Measurements from ENCODE around the gene GSG1.

The GSG1 gene

GRCh38 chr12:13103391-13104033 is at the start of gene GSG1:
Gene GSG1 (minus strand): TSS chr12:13103667. CDS start chr12:13103512, 155 bp downstream.
- DNase-seq: no peak

DNA sequence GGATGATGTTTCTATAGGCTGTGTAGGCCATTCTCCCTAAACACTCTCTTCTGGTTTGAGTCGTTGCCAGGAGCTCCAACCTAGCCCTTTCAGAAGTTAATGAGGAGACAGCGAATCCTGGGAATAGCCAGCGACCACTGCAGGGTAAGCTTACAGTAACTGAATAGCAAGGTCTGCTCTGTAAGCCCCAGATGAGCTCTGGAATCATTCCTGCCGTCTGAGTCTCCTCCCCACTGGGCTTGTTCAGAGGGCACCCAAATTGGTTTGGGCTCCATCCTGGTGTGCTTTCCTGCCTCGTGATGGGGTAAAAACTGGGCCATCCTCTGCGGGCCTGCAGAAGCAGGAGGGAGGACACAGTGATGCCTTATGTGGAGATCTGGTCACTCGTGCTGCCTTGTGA is 49.7 kb upstream of the GSG1 start:
- DNase-seq: no peak

GRCh38 chr12:13152756-13153155 is 49.3 kb upstream of the GSG1 start:
- DNase-seq: no peak

DNA sequence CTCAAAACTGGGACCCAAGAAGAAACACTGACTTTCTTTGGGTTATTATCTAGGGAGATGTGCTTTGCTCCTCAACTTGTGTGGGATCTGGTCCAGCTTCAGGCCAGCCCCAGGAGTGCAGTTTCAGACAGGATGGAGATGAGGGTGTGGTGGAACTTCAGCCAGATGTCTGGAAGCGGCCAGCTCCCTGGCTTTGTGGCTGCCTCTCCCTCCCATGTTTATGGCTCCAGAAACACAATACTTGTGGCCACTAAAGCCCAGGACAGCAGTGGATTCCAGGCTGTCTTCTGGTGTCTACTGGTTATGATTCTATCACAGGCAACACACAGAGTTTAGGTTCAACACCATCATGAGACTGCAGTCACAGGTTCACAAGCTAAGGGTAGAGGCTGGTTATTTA is 48.8 kb upstream of the GSG1 start:
- DNase-seq: no peak

GRCh38 chr12:13149411-13149810 is 45.9 kb upstream of the GSG1 start:
- no peak for DNase-seq

- DNase-seq: no peak
These were observed 45.0 kb upstream of the GSG1 start for GRCh38 chr12:13148485-13148847.

DNA sequence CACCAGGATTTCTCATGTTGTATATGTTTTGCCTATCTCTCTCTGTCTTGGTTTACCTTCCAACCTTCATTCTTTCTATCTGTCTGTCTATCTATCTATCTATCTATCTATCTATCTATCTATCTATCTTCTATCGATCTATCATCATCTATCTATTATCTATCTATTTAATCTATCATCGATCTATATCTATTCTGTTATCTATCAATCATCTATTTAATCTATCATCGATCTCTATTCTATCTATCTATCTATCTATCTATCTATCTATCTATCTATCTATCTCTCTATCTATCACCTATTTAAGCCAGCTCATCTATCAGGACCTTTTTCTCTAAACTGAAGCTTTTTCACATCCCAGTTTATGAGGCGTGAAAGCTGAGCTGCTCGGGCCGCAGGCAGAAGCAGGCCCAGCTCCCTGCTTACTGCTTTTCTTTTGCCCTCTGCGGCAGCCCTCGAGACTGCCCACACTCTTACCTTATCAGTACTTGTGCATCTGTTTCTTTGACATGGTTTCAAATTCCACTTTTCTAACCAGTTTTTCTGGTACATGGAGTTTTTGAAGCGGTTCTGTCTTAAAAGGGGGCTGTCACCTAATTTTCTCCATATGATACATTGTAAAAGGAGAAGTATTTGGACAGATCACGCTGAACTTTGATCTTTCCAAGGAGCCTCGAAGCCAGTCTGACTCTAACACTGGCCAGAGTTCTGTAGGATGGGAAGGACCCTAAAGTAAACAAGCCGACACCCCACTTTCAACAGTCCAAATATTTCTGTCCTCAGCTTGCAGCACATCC is 44.4 kb upstream of the GSG1 start:
- DNase-seq: no peak

DNA sequence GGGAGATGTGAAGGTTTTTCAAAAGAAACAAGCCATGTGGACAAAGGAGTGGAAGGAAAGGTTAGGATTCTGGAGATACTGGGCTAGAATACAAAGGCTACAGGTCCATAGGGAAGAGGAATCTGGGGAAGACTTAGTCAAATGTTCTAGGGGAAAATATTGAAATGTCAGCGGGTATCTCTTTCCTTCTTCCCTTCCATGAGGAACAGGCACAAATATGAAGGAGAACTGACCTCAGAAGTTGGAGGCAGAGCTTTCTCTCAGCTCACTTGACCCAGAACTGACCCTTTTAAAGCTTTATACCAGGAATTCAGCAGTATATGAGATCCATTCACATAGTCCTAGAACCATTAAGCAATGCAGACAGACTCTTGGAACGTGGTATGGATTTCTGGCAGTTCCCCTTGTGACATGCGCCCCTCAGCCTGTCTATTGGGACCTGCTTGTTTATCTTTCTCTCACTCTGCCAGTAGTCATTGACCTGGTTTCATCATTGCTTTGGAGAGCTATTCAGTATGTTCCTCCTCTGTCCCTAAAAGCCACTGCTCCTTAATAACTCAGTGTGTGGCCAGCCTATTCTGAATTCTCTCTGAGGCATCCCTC is 43.0 kb upstream of the GSG1 start:
- no peak for DNase-seq

- DNase-seq: no peak
These were observed 40.9 kb upstream of the GSG1 start for GRCh38 chr12:13144266-13144828.

GRCh38 chr12:13142747-13143146 is 39.3 kb upstream of the GSG1 start:
- DNase-seq: no peak

- DNase-seq: no peak
These were observed 38.2 kb upstream of the GSG1 start for GRCh38 chr12:13141686-13142085.

- no peak for DNase-seq
These were observed 32.1 kb upstream of the GSG1 start for GRCh38 chr12:13135371-13136178.

GRCh38 chr12:13133886-13134285 is 30.4 kb upstream of the GSG1 start:
- DNase-seq: no peak

DNA sequence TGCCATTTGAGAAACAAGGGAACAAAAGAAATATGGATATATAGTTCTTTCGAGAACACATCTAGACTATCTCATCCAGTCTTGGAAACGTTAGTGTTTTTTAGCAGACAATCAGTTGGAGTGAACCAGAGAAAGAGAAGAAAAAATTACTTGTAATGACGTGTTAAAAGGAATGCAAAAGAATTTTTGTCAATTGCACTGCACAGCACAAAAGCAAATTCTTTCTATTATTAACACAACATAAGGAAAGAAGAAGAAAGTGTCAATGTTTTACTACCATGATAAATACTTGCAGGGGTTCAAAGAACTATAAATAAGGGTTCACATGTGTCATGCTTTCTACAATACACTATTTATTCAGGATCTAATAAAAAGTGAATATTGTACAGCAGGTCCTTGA is 27.5 kb upstream of the GSG1 start:
- DNase-seq: no peak

- DNase-seq: no peak
These were observed 25.0 kb upstream of the GSG1 start for GRCh38 chr12:13128291-13128965.

DNA sequence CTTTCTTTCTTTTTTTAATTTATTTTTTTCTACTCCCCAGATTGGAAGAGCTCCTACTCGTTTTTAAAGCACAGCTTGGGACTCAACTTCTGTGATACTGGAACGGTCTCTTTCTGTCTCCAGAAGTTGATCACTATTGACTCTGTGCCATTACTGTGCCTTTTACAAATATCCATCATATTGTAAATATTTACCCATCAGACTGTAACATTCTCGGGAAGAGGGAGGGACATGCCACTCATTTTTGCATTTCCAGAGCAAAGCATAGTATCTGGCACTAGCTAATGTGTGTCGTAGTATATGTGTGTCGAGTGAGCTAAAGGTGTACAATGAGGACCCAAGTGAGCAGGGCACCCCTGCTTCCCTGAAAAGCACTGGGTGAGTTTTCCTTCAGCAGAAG is 24.0 kb upstream of the GSG1 start:
- no peak for DNase-seq

GRCh38 chr12:13126494-13126893 is 23.0 kb upstream of the GSG1 start:
- no peak for DNase-seq

- no peak for DNase-seq
These were observed 22.5 kb upstream of the GSG1 start for GRCh38 chr12:13125996-13126395.

- no peak for DNase-seq
These were observed 21.4 kb upstream of the GSG1 start for GRCh38 chr12:13124656-13125505.

DNA sequence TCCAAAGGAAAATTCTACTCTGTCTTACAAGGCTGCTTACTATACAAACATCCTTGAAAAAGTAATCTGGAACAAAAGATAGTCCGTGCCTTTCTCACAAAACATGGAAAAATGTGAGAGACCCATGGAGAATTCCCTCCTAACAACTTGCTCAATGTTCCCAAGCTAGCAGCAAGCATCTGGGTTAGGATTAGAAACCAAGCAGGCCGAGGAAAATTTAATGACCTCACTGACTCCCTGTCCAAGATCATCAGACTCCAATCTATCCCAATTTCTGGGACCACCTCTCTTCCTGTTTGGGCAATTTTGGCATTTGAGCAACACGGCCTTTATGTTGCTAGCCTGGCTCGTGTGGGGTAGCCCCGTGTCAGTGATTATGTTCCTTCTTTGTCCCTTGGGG is 18.1 kb upstream of the GSG1 start:
- DNase-seq: no peak

DNA sequence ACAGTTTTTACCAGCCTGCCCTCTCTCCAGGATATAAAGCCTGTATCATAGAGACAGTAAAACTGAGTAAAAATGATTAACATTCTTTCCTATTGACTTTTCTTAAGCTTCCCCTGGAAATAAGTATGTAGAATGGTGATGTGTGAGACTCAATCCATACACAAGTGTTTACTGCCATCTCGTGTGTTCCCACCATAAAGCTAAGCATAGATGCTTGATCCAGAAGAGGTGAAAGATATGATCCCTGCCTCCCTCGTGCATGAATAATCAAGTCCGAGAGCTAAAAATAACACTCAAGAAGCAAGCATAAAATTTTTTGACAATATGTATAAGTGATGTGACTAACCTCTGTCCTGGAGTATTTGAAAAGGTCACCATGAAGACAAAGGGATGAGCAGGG is 16.9 kb upstream of the GSG1 start:
- DNase-seq: no peak

- no peak for DNase-seq
These were observed 16.4 kb upstream of the GSG1 start for GRCh38 chr12:13119826-13120225.
